Measurements from ENCODE around the gene HOXD8. TPM values are rescaled to one million over a fixed set of nuclear protein-coding genes. Genes with fewer than 3 reads are reported as not detected.

Gene HOXD8
- total and polyA plus RNA-seq, 2 of the 8 experiments (the other 6 are each of a cell fraction or from before 2014, with no cell fraction given) = not detected

GRCh38 chr2:176092270-176093144, 37.0 kb upstream of the HOXD8 start, which contains the start of gene HOXD13 (continued):
- TF ChIP-seq BCL11A (IDR thresholded peaks at IDR 0.05; ENCODE audit: low read depth in 2 of 2, low read length in 2 of 2) = no peak
- no peak; the same call in 1 of the 2 replicates for TF ChIP-seq EGR1 (IDR thresholded peaks at IDR 0.05; ENCODE audit: borderline replicate concordance, low read depth, low read length)
- no peak for TF ChIP-seq POLR2AphosphoS5 (IDR thresholded peaks at IDR 0.05; ENCODE audit: low read depth, low read length)
- no peak for TF ChIP-seq FOSL1 (IDR thresholded peaks at IDR 0.05; ENCODE audit: insufficient read depth, low read depth, low read length)
- no peak for TF ChIP-seq YY1 (IDR thresholded peaks at IDR 0.05; ENCODE audit: low read depth, low read length)
- no peak for TF ChIP-seq CHD1 (IDR thresholded peaks at IDR 0.05; ENCODE audit: low read depth, low read length)
- TF ChIP-seq POU5F1 (IDR thresholded peaks at IDR 0.05; ENCODE audit: low read depth, low read length) = no peak
- TF ChIP-seq POLR2A (IDR thresholded peaks at IDR 0.05; ENCODE audit: control extremely low read depth in 1 of 2, low read depth in 2 of 2, low read length in 2 of 2) = no peak
- TF ChIP-seq CREB1 (IDR thresholded peaks at IDR 0.05) = peak; percentile 75
- TF ChIP-seq RFX5 (IDR thresholded peaks at IDR 0.05; ENCODE audit: borderline replicate concordance, low read depth, low read length) = no peak
- no peak for TF ChIP-seq HDAC6 (IDR thresholded peaks at IDR 0.05; ENCODE audit: low read depth, low read length)
- no peak for TF ChIP-seq SIX5 (IDR thresholded peaks at IDR 0.05; ENCODE audit: low read depth, low read length)
- no peak for TF ChIP-seq TBP (IDR thresholded peaks at IDR 0.05; ENCODE audit: low read depth, low read length)
- no peak for TF ChIP-seq JUND (IDR thresholded peaks at IDR 0.05; ENCODE audit: low read length)
- TF ChIP-seq CHD2 (IDR thresholded peaks at IDR 0.05; ENCODE audit: low read length) = no peak
- TF ChIP-seq TAF1 (IDR thresholded peaks at IDR 0.05; ENCODE audit: low read depth, low read length) = no peak
